ENCODE data around the gene TGM4.

TGM4 gene

DNA sequence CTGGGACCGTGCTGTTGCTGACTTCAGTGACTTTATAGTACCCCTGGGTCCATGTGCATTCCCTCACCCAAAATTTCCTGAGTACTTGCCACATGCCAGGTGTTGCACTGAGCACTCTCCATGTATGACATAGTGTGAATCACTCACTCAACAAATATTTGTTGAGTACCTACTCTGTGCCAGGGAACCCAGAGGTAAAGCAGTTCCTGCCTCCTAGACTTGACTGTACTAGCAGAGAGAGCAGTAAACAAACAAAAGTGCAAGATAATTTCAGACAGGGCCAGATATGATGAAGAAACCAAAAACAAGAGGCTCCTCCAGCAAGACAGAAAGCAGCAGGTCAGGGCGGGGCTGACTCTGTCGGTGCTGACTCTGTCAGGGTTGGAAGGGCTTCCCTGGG lies 12.2 kb downstream of the TGM4 start:
- H3K27ac ChIP-seq: peak overlapping the region; percentile 99
- CTCF ChIA-PET: no interaction called here
- TF ChIP-seq, protein P1, sequence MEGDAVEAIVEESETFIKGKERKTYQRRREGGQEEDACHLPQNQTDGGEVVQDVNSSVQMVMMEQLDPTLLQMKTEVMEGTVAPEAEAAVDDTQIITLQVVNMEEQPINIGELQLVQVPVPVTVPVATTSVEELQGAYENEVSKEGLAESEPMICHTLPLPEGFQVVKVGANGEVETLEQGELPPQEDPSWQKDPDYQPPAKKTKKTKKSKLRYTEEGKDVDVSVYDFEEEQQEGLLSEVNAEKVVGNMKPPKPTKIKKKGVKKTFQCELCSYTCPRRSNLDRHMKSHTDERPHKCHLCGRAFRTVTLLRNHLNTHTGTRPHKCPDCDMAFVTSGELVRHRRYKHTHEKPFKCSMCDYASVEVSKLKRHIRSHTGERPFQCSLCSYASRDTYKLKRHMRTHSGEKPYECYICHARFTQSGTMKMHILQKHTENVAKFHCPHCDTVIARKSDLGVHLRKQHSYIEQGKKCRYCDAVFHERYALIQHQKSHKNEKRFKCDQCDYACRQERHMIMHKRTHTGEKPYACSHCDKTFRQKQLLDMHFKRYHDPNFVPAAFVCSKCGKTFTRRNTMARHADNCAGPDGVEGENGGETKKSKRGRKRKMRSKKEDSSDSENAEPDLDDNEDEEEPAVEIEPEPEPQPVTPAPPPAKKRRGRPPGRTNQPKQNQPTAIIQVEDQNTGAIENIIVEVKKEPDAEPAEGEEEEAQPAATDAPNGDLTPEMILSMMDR (conservative IDR thresholded peaks at IDR 0.05; ENCODE audit: low read depth): no peak
- POLR2A ChIA-PET (ENCODE audit: low non-redundant PET): no interaction called here
- peak; percentile 71 for DNase-seq (ENCODE audit: low spot score)

DNA sequence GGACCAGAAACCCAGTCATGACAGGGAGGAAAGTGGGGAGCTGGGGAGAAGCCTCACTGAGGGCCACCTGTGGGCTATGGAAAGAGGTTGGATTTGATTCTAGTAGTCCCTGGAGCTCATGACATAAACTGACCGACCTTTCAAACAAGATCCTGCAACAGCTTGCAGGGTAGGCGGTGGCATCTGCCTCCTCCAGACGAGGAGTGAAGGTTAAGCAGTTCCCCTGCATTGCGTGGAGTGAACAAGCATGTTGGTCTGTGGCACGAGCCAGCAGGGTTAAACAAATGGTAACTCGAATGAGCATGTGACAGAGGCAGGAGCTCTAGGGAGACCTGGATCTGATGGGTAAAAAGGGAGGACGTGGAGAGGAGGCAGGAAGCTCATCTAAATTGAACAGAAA lies 12.7 kb downstream of the TGM4 start:
- ChIA-PET CTCF (interaction anchor here (0.6 kb wide), 1 partner anchor 1052 kb away, joined by 3 read pairs; no protein-coding TSS in a partner anchor), POLR2A (ENCODE audit: low non-redundant PET) (no interaction called here)
- no peak for DNase-seq (ENCODE audit: low spot score)
- TF ChIP-seq, protein P1 (conservative IDR thresholded peaks at IDR 0.05; ENCODE audit: low read depth): no peak
- H3K27ac ChIP-seq: peak overlapping the region; percentile 99

DNA sequence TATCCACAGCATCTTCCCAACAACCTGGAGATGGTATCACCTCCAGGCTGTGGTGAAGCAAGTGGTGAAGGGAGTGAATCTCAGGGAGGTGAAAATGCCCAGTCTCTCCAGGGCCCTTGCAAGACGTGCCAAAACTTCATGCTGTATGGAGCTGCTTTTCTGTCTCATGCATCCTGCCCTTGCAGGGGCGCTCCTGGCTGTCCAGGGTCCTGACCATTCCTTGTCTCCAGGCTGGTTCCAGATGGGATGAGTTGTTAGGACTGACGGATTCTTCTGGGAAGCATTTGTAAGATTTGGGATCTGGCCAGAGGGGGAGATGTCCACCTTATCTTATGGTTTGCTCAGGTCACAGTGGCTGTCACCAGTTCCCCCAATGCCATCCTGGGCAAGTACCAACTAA lies 15.8 kb downstream of the TGM4 start:
- ChIA-PET CTCF (no interaction called here), POLR2A (ENCODE audit: low non-redundant PET) (no interaction called here)
- no peak for DNase-seq (ENCODE audit: low spot score)
- peak overlapping the region; percentile 38; the same call in 1 of the 2 replicates for H3K27ac ChIP-seq
- TF ChIP-seq, protein P1 (conservative IDR thresholded peaks at IDR 0.05; ENCODE audit: low read depth): no peak

DNA sequence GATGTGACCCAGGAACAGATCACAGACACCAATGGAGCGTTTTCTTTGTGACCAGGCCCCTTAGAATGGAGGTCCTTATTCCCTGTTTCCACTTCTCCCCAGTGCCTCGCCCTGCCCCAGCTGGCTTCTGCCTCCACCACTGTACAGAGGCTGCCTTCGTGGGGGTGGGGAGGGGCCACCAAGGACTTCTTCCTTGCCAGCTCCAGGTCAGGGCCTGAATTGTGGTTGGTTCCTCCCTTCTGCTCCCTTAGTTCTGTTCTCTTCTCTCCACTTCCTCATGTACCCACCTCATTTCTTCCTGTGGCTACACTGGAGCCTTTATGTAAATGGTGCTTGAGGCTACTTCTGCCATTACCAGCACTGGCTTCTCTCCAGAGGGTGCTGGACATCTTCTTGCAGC lies 16.4 kb downstream of the TGM4 start:
- TF ChIP-seq, protein P1 (conservative IDR thresholded peaks at IDR 0.05; ENCODE audit: low read depth): no peak
- ChIA-PET CTCF (no interaction called here), POLR2A (ENCODE audit: low non-redundant PET) (no interaction called here)
- H3K27ac ChIP-seq: peak overlapping the region; percentile 38; the same call in 1 of the 2 replicates
- DNase-seq (ENCODE audit: low spot score): no peak

DNA sequence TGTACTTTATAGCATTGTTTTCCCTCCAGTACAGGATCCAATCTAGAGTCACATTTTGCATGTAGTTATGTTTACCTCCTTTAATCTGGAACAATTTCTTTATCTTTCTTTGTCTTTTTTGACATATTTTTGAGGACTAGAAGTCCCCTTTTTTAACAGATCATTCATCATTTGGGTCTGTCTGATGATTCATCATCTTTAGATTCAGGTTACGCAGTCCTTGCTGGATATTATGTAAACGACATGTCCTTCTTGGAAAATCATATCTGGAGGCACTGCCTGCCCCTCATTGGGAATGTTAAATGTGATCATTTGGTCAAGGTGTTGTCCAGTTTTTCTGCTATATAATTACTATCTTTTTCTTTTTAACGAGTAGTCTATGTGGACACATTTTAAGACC lies 18.3 kb downstream of the TGM4 start:
- peak overlapping the region; percentile 81 for H3K27ac ChIP-seq
- DNase-seq (ENCODE audit: low spot score): no peak
- CTCF ChIA-PET: no interaction called here
- TF ChIP-seq, protein P1 (conservative IDR thresholded peaks at IDR 0.05; ENCODE audit: low read depth): no peak
- POLR2A ChIA-PET (ENCODE audit: low non-redundant PET): no interaction called here

DNA sequence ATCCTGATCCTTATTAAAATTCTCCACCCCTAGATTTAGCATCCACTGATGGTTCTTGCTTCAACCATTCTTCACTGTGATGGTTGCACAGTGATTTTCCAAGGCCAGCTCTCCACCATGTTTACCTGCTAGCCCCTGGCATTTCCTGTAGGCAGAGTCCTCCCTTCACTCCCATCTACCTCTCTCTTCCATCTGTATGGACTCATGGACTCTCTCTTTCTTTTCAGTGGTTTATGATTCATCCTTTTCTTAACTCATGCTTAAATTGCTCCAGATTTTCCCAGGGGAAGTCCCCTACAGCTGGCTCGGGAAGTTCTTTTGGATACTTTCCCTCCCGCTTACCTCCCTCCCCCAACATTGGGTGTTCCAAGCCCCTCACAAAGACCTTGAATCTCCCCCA lies 18.7 kb downstream of the TGM4 start:
- CTCF ChIA-PET: interaction anchor here (0.6 kb wide), 1 partner anchor 21 kb away, joined by 3 read pairs; no protein-coding TSS in a partner anchor
- POLR2A ChIA-PET (ENCODE audit: low non-redundant PET): no interaction called here
- peak; percentile 48 for DNase-seq (ENCODE audit: low spot score)
- peak overlapping the region; percentile 80 for H3K27ac ChIP-seq
- TF ChIP-seq, protein P1 (conservative IDR thresholded peaks at IDR 0.05; ENCODE audit: low read depth): no peak

DNA sequence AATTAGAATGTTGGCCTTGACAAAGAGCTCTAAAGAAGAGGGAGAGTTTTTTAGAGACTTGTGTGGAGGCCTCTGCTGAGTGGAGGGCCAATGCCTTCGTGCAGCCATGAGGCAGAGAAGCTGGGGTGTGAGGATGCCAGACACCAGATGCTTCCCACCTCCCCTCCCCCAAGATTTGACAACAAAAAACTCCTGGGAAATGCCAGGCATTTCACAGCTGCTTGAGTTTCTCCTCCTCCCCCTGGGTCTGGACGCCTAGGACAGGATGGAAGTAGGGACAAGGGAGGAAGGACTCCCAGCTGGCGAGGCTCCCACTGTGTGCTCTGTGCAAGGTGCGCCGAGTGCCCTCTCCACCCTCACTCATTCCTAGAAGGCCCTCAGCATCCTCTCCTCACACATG lies 20.1 kb downstream of the TGM4 start:
- ChIA-PET POLR2A (ENCODE audit: low non-redundant PET) (no interaction called here), CTCF (no interaction called here)
- H3K27ac ChIP-seq: peak overlapping the region; percentile 40; the same call in 1 of the 2 replicates
- no peak for DNase-seq (ENCODE audit: low spot score)
- TF ChIP-seq, protein P1 (conservative IDR thresholded peaks at IDR 0.05; ENCODE audit: low read depth): no peak
